OCI-LY1 (cell line): ENCODE results near the gene BCR.
"Not testable (repeated sequence)": the region's sequence is repeated elsewhere in the genome, so short reads cannot be mapped to it uniquely, and the experiment has no call there.

ENCODE experiments used
- CTCF ChIP-seq: fragments of 200-600 bp; sonication (generic), shearing (Covaris generic); IDR thresholded peaks from 2 replicates; pipeline ENCODE4 v1.5.1; 2017; ENCODE audit warnings: mild to moderate bottlenecking, antibody characterized with exemption, low read length, moderate library complexity, mixed read lengths
- EZH2 ChIP-seq: fragments of 200-600 bp; sonication (generic), shearing (Covaris generic); IDR thresholded peaks from 2 replicates; pipeline ENCODE4 v1.8.0; 2017; ENCODE audit warnings: borderline replicate concordance, mixed run types, mild to moderate bottlenecking, antibody characterized with exemption, low read length, moderate library complexity, mixed read lengths

GRCh38 chr22:23333822-23334221 lies 153.5 kb downstream of the BCR start:
- TF ChIP-seq CTCF, EZH2: not testable (repeated sequence)
